Kidney (tissue), 14 donors: ENCODE data around the gene NKD2. TPM values are rescaled to one million over a fixed set of nuclear protein-coding genes. Genes with fewer than 3 reads are reported as not detected.

ENCODE experiments used
- DNase-seq, 5 donors: peaks; one replicate each; pipeline ENCODE4 v3.0.0-alpha.2; 2013 to 2020
- FAIRE-seq: peaks from 2 replicates; lab custom pipeline; 2012; peaks lifted over from hg19 to GRCh38; lab: Jason Lieb, UNC
- H3K27ac ChIP-seq, 2 donors: one replicate each; pipeline ENCODE4 v1.7.0; 2013; ENCODE audit warnings: low read depth in 2 of 2, low read length in 2 of 2, inconsistent platforms in 1 of 2
- H3K27me3 ChIP-seq: one replicate; pipeline ENCODE4 v1.7.1; 2013; ENCODE audit warnings: low read length, inconsistent platforms; ENCODE audit not compliant: control insufficient read depth, insufficient read depth
- H3K36me3 ChIP-seq, 3 donors: one replicate each; pipeline versions ENCODE4 v1.7.0 to v1.7.1; 2013; ENCODE audit warnings: low read length in 3 of 3, control low read depth in 1 of 3, inconsistent platforms in 1 of 3; ENCODE audit not compliant: insufficient read depth in 3 of 3, control insufficient read depth in 2 of 3
- H3K4me1 ChIP-seq, 3 donors: one replicate each; pipeline versions ENCODE4 v1.7.0 to v1.7.1; 2013; ENCODE audit warnings: low read length in 3 of 3, inconsistent platforms in 1 of 3, low read depth in 1 of 3; ENCODE audit not compliant: control insufficient read depth in 2 of 3, insufficient read depth in 2 of 3
- H3K4me3 ChIP-seq, 3 donors: one replicate each; pipeline versions ENCODE4 v1.7.0 to v1.8.1; 2013; ENCODE audit warnings: low read length in 3 of 3, control low read depth in 1 of 3, inconsistent platforms in 1 of 3
- H3K9ac ChIP-seq, 3 donors: one replicate each; pipeline versions ENCODE4 v1.7.0 to v1.7.1; 2013; ENCODE audit warnings: low read length in 3 of 3, control low read depth in 1 of 3, inconsistent platforms in 1 of 3
- H3K9me3 ChIP-seq, 3 donors: one replicate each; pipeline versions ENCODE4 v1.7.0 to v1.7.1; 2013; ENCODE audit warnings: low read length in 3 of 3, control low read depth in 1 of 3, inconsistent platforms in 1 of 3; ENCODE audit not compliant: control insufficient read depth in 2 of 3, insufficient read depth in 1 of 3
- intact Hi-C: fragments of 100-400 bp; cut with DNase I; formaldehyde crosslinking; loops from one replicate; pipeline ENCODE4 v1.11.1; 2022
- polyA plus RNA-seq: library from polyadenylated mRNA; stranded (reverse); fragments of 350-450 nt; fragmentation: Illumina TruSeq; extraction: RNeasy Lipid Tissue Mini Kit (QIAGEN cat#74804); gene quantifications from one replicate; pipeline ENCODE4 v1.2.3, GENCODE V29; 2014; ENCODE audit warnings: low read depth, low replicate concordance; ENCODE audit not compliant: insufficient read depth
- total RNA-seq: library from RNA; stranded (reverse); fragmentation: NEBNext Ultra II Directional; extraction: Animal tissue kit (Norgen Biotek cat#: 25700); gene quantifications from one replicate; pipeline ENCODE4 v1.2.1, GENCODE V29; 2021
- TF ChIP-seq, protein P1 (sequence below): IDR thresholded peaks from 3 replicates; pipeline ENCODE4 v1.5.1; 2012; ENCODE audit warnings: mild to moderate bottlenecking, moderate library complexity, borderline replicate concordance; ENCODE audit not compliant: insufficient read depth; ENCODE audit errors: extremely low read depth
- donor health status: control.
- donor health status: control.
- donor health status: control.
- donor health status: control.
- donor health status: control.
- donor health status: DM: yes; HTN: yes; CAD: no.
- donor health status: Normal renal cell carcinoma (clear cell type).

Gene NKD2
- total and polyA plus RNA-seq, 2 donors from 2014 or later = 7.9 to 14.1 TPM

DNA sequence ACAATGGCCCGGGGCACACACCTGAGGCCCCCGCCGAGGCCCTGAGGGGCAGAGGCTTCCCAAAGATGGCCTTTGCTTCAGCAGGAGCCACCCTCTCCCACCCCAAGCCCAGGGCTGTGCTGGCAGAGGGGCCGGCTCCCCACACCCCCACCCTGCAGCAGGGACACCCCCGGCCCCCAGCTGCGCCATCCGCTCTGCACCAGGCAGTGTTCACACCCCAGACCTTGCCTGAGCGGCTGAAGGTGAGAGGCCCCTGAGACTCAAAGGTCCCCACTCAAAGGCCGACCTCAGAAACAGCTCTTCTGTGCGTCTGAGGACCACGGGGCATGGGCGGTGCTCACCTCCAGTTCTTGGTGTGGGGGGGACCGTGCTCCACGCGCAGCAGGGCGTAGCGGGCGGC is 65.6 kb downstream of the NKD2 start:
- intact Hi-C loops = no loop called here
- H3K9ac ChIP-seq = no peak overlapping the region
- H3K9me3 ChIP-seq = no peaks in the 10 kb centered on the region
- H3K27ac ChIP-seq = no peak overlapping the region
- H3K4me3 ChIP-seq = no peak overlapping the region
- H3K36me3 ChIP-seq = peaks cover 0 to 49% (median 7%) of the 10 kb centered on the region in 3 donors
- DNase-seq = no peak
- no peaks in the 10 kb centered on the region for H3K27me3 ChIP-seq
- no peak for FAIRE-seq
- TF ChIP-seq, protein P1, sequence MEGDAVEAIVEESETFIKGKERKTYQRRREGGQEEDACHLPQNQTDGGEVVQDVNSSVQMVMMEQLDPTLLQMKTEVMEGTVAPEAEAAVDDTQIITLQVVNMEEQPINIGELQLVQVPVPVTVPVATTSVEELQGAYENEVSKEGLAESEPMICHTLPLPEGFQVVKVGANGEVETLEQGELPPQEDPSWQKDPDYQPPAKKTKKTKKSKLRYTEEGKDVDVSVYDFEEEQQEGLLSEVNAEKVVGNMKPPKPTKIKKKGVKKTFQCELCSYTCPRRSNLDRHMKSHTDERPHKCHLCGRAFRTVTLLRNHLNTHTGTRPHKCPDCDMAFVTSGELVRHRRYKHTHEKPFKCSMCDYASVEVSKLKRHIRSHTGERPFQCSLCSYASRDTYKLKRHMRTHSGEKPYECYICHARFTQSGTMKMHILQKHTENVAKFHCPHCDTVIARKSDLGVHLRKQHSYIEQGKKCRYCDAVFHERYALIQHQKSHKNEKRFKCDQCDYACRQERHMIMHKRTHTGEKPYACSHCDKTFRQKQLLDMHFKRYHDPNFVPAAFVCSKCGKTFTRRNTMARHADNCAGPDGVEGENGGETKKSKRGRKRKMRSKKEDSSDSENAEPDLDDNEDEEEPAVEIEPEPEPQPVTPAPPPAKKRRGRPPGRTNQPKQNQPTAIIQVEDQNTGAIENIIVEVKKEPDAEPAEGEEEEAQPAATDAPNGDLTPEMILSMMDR = no peak
- H3K4me1 ChIP-seq = no peaks in the 10 kb centered on the region

DNA sequence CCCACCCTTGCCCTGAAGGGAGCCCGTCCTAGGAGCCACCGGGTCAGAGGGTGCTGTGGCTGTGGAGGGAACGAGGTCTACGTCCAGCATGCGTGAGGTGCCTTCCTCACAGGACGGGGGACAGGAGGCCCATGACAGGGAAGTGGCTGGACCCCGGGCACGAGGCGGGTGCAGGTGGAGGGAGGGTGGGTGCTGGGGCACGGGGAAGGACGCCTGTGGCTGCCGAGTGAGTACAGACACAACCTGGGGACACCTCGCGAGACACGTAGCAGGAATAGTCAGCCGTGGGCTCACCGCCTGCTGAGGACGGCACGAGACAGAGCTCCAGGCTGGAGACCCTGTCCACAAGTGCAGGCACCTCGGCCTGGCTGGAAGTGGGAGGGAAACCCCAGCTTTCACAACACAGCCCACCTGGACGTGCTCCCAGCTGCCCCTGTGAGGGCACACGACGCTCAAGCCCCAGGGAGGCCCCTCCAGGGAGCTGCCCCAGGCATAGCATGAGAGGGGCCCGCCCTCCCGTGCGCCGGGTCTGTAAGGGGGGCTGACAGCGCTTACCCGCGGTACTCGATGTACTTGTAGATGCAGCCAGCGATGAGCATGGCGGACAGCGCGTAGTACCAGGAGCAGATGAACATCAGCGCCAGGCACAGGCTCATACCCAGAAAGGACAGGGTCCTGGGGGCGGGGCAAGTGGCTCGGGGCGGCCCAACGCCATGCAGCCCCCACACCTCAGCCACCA is 66.4 kb downstream of the NKD2 start:
- H3K27me3 ChIP-seq = no peaks in the 10 kb centered on the region
- no peak overlapping the region for H3K4me3 ChIP-seq
- FAIRE-seq = no peak
- H3K9ac ChIP-seq = no peak overlapping the region
- H3K4me1 ChIP-seq = no peaks in the 10 kb centered on the region
- no peak overlapping the region for H3K27ac ChIP-seq
- TF ChIP-seq, protein P1 = no peak
- no peaks in the 10 kb centered on the region for H3K9me3 ChIP-seq
- H3K36me3 ChIP-seq = peaks cover 0 to 46% (median 7%) of the 10 kb centered on the region in 3 donors
- intact Hi-C loops = no loop called here
- DNase-seq = no peak

DNA sequence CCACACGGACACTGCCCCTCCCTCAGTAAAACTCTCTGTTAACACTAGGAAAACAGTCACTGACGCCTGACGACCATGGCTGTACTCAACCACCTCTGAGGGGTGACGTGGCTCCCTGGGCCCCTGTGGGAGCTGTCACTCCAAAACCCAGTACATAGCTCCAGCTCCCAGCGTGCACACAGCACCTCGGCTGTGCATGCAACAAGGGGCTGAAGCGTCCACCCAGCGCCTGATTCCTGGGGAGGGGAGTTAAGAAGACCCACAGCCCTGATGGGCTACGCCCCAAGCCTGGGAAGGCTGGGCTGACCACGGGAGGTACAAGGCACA is 66.9 kb downstream of the NKD2 start:
- TF ChIP-seq, protein P1 = no peak
- Histone ChIP-seq H3K27me3 (no peaks in the 10 kb centered on the region), H3K27ac (no peak overlapping the region), H3K36me3 (peaks cover 0 to 46% (median 7%) of the 10 kb centered on the region in 3 donors), H3K4me1 (no peaks in the 10 kb centered on the region), H3K9ac (no peak overlapping the region), H3K4me3 (no peak overlapping the region), H3K9me3 (no peaks in the 10 kb centered on the region)
- DNase-seq (no peak), FAIRE-seq (no peak)
- intact Hi-C loops = no loop called here
